LNCaP clone FGC (cell line): ENCODE results near the gene FOXK2.

Experiments used
- DNase-seq: peaks from one replicate; pipeline ENCODE4 v3.0.0-alpha.2; 2011; ENCODE audit warnings: low read depth
- H3K4me3 ChIP-seq: 2 replicates; pipeline ENCODE4 v1.5.1; 2011; ENCODE audit warnings: mild to moderate bottlenecking, low read depth, low read length, control low read depth
- TF ChIP-seq, protein P1 (sequence below): IDR thresholded peaks from 2 replicates; pipeline ENCODE4 v1.5.1; 2012; ENCODE audit warnings: mild to moderate bottlenecking; ENCODE audit not compliant: control insufficient read depth, insufficient read depth; ENCODE audit errors: extremely low read depth

FOXK2 gene

GRCh38 chr17:82619641-82620040 lies 100.1 kb downstream of the FOXK2 start:
- no peak overlapping the region for H3K4me3 ChIP-seq
- TF ChIP-seq, protein P1, sequence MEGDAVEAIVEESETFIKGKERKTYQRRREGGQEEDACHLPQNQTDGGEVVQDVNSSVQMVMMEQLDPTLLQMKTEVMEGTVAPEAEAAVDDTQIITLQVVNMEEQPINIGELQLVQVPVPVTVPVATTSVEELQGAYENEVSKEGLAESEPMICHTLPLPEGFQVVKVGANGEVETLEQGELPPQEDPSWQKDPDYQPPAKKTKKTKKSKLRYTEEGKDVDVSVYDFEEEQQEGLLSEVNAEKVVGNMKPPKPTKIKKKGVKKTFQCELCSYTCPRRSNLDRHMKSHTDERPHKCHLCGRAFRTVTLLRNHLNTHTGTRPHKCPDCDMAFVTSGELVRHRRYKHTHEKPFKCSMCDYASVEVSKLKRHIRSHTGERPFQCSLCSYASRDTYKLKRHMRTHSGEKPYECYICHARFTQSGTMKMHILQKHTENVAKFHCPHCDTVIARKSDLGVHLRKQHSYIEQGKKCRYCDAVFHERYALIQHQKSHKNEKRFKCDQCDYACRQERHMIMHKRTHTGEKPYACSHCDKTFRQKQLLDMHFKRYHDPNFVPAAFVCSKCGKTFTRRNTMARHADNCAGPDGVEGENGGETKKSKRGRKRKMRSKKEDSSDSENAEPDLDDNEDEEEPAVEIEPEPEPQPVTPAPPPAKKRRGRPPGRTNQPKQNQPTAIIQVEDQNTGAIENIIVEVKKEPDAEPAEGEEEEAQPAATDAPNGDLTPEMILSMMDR: no peak
- no peak for DNase-seq

- TF ChIP-seq, protein P1: no peak
- DNase-seq: no peak
- H3K4me3 ChIP-seq: no peak overlapping the region
These were observed 104.2 kb downstream of the FOXK2 start for GRCh38 chr17:82623707-82624106.

GRCh38 chr17:82627405-82627804 lies 107.9 kb downstream of the FOXK2 start:
- DNase-seq: no peak
- no peak overlapping the region for H3K4me3 ChIP-seq
- TF ChIP-seq, protein P1: no peak

GRCh38 chr17:82629748-82630147 lies 110.2 kb downstream of the FOXK2 start:
- no peak for DNase-seq
- no peak overlapping the region for H3K4me3 ChIP-seq
- TF ChIP-seq, protein P1: no peak

DNA sequence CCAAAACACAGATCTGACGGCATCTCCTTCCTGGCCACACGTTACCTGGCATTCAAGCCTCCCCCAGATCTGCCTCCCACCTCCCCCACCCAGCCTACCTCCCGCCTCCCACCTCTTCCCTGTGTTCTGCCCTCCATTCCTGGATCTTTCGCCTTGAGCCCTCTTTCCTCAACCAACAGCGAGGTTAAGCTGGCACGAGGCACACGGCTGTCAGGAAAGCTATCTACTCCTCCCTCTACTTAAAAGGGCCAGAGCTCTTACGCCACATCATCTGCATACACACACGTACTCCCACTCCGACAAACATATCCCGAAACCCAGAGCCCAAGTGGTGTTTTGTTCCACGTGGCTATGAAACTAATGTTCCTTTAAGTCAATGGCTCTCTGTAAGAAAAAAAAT lies 110.7 kb downstream of the FOXK2 start:
- TF ChIP-seq, protein P1: no peak
- no peak for DNase-seq
- no peak overlapping the region for H3K4me3 ChIP-seq

GRCh38 chr17:82631544-82631943 lies 112.0 kb downstream of the FOXK2 start:
- TF ChIP-seq, protein P1: no peak
- no peak overlapping the region for H3K4me3 ChIP-seq
- no peak for DNase-seq

GRCh38 chr17:82632451-82632850 lies 112.9 kb downstream of the FOXK2 start:
- TF ChIP-seq, protein P1: no peak
- H3K4me3 ChIP-seq: no peak overlapping the region
- no peak for DNase-seq
